ENCODE data around the gene EXT2.

Gene EXT2

DNA sequence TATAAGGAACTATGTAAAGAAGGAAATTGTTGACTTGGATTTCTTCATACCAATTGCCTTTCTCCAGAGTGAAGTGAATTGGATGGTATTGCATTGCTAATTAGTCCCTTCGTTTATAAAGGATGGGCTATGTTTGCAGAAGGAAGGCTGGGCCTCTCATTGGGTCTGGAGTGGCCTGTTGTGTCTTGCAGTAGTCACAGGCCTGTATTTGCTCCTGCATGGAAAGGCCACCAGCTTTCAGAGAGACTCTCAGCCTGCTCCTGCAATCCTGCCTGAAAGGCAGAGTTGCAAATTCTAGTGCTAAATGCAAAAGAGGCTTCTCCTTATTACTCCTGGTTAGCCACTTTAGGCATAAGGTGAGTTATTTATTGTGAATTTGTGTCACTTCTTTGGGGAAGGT, 103.8 kb downstream of the EXT2 start:
- no peak for DNase-seq
- H3K79me2 ChIP-seq (ENCODE audit: low read length), result no peaks in the 10 kb centered on the region
- no peaks in the 10 kb centered on the region for H3F3A ChIP-seq (ENCODE audit: insufficient read depth, low read length)
- H3K4me2 ChIP-seq (ENCODE audit: low read depth, low read length), result no peak overlapping the region
- H3K27me3 ChIP-seq (replicated peaks; ENCODE audit: insufficient read depth, low read length), result no peaks in the 10 kb centered on the region
- no peak overlapping the region for H3K9ac ChIP-seq (ENCODE audit: low read length)
- no peaks in the 10 kb centered on the region for H3K36me3 ChIP-seq (replicated peaks; ENCODE audit: insufficient read depth, low read length)
- H3K27ac ChIP-seq (ENCODE audit: low read length), result no peak overlapping the region
- TF ChIP-seq EZH2 (optimal IDR thresholded peaks at IDR 0.05; ENCODE audit: low read depth, low read length) (no peak), EZH2phosphoT487 (IDR thresholded peaks at IDR 0.05; ENCODE audit: low read length) (no peak)
- TF ChIP-seq, protein P1, sequence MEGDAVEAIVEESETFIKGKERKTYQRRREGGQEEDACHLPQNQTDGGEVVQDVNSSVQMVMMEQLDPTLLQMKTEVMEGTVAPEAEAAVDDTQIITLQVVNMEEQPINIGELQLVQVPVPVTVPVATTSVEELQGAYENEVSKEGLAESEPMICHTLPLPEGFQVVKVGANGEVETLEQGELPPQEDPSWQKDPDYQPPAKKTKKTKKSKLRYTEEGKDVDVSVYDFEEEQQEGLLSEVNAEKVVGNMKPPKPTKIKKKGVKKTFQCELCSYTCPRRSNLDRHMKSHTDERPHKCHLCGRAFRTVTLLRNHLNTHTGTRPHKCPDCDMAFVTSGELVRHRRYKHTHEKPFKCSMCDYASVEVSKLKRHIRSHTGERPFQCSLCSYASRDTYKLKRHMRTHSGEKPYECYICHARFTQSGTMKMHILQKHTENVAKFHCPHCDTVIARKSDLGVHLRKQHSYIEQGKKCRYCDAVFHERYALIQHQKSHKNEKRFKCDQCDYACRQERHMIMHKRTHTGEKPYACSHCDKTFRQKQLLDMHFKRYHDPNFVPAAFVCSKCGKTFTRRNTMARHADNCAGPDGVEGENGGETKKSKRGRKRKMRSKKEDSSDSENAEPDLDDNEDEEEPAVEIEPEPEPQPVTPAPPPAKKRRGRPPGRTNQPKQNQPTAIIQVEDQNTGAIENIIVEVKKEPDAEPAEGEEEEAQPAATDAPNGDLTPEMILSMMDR (IDR thresholded peaks at IDR 0.05; ENCODE audit: low read length), result no peak
- no peaks in the 10 kb centered on the region for H3K4me1 ChIP-seq (ENCODE audit: low read length)
- H4K20me1 ChIP-seq (ENCODE audit: insufficient read depth, low read length), result no peaks in the 10 kb centered on the region
- no peak overlapping the region for H2AFZ ChIP-seq (ENCODE audit: low read length)
- H3K9me2 ChIP-seq (replicated peaks; ENCODE audit: insufficient read depth, low read length), result no peaks in the 10 kb centered on the region
- no peaks in the 10 kb centered on the region for H3K9me3 ChIP-seq (replicated peaks; ENCODE audit: insufficient read depth, low read length)
- H3K4me3 ChIP-seq (ENCODE audit: low read length), result no peak overlapping the region

DNA sequence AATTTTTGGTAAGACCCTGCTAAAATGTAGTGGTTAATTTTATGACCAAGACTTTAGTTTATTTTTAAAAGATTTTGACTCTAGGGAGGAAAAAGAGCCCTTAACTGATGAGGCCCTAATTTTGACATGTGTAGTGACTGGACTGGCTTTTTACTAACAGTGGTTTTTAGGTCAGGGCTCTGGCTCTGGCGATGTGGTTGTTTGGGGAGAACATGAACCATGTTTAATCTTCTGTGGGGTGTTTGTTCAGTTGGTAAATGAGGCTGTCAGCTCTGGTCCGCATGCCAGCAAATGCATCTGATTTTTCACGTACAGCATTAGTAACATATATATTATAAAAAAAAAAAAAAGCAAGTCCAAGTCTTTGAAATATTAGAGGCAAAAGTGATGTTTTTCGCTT, 104.3 kb downstream of the EXT2 start:
- no peak overlapping the region for H3K9ac ChIP-seq (ENCODE audit: low read length)
- H3K9me2 ChIP-seq (replicated peaks; ENCODE audit: insufficient read depth, low read length), result no peaks in the 10 kb centered on the region
- no peak overlapping the region for H3K4me3 ChIP-seq (ENCODE audit: low read length)
- H3K36me3 ChIP-seq (replicated peaks; ENCODE audit: insufficient read depth, low read length), result no peaks in the 10 kb centered on the region
- H3K79me2 ChIP-seq (ENCODE audit: low read length), result no peaks in the 10 kb centered on the region
- no peak for TF ChIP-seq EZH2 (optimal IDR thresholded peaks at IDR 0.05; ENCODE audit: low read depth, low read length)
- TF ChIP-seq EZH2phosphoT487 (IDR thresholded peaks at IDR 0.05; ENCODE audit: low read length), result no peak
- TF ChIP-seq, protein P1 (IDR thresholded peaks at IDR 0.05; ENCODE audit: low read length), result no peak
- no peak overlapping the region for H3K4me2 ChIP-seq (ENCODE audit: low read depth, low read length)
- no peak for DNase-seq
- H3K9me3 ChIP-seq (replicated peaks; ENCODE audit: insufficient read depth, low read length), result no peaks in the 10 kb centered on the region
- H3K27me3 ChIP-seq (replicated peaks; ENCODE audit: insufficient read depth, low read length), result no peaks in the 10 kb centered on the region
- no peaks in the 10 kb centered on the region for H3F3A ChIP-seq (ENCODE audit: insufficient read depth, low read length)
- H2AFZ ChIP-seq (ENCODE audit: low read length), result no peak overlapping the region
- H3K27ac ChIP-seq (ENCODE audit: low read length), result no peak overlapping the region
- no peaks in the 10 kb centered on the region for H4K20me1 ChIP-seq (ENCODE audit: insufficient read depth, low read length)
- H3K4me1 ChIP-seq (ENCODE audit: low read length), result no peaks in the 10 kb centered on the region

DNA sequence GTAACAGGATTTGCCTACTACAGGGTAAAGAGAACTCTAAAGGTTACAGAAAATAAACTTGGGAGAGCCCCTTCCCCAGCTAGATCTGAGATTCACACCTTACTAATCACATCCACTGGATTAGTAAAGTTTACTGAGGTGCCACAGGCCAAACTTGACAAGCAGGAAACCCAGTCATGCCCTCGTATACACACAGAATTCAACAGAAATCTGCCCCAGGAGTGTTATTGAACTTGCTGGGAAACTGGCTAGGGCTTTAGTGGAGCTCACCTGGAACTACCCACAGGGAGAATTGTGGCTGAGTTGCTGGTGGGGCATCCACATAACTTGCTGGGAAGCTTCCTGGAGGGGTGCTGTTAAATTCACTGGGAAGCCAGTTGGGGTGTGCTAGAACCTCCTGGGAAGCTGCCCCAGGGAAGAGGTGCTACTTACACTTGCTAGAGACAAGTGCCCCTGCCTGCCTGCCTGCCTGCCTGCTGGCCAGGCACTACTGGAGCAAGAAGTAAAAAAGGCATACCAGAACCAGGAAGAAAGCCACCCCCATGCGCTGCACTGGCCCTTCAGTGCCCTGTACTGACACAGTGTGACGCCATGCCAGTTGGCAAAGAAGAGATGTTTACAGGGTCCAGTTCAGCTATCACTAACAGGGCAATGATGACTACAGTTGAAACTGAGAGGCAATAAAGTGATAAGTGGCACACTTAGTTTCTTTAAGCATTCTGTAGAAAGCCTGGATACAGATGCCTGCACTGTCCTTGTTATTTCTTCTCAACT, 108.0 kb downstream of the EXT2 start:
- Histone ChIP-seq H3K9me2 (replicated peaks; ENCODE audit: insufficient read depth, low read length) (no peaks in the 10 kb centered on the region), H3K9me3 (replicated peaks; ENCODE audit: insufficient read depth, low read length) (no peaks in the 10 kb centered on the region), H3K9ac (ENCODE audit: low read length) (no peak overlapping the region), H2AFZ (ENCODE audit: low read length) (no peak overlapping the region), H3K27me3 (replicated peaks; ENCODE audit: insufficient read depth, low read length) (no peaks in the 10 kb centered on the region), H3K36me3 (replicated peaks; ENCODE audit: insufficient read depth, low read length) (no peaks in the 10 kb centered on the region), H3K79me2 (ENCODE audit: low read length) (no peaks in the 10 kb centered on the region), H3F3A (ENCODE audit: insufficient read depth, low read length) (no peaks in the 10 kb centered on the region), H4K20me1 (ENCODE audit: insufficient read depth, low read length) (no peaks in the 10 kb centered on the region), H3K4me3 (ENCODE audit: low read length) (no peak overlapping the region), H3K4me1 (ENCODE audit: low read length) (no peaks in the 10 kb centered on the region), H3K27ac (ENCODE audit: low read length) (no peak overlapping the region), H3K4me2 (ENCODE audit: low read depth, low read length) (no peak overlapping the region)
- DNase-seq, result no peak
- TF ChIP-seq EZH2phosphoT487 (IDR thresholded peaks at IDR 0.05; ENCODE audit: low read length) (no peak), EZH2 (optimal IDR thresholded peaks at IDR 0.05; ENCODE audit: low read depth, low read length) (no peak)
- TF ChIP-seq, protein P1 (IDR thresholded peaks at IDR 0.05; ENCODE audit: low read length), result no peak

All from MM.1S (cell line).